ENCODE results near the gene C10orf105.

The C10orf105 gene

DNA sequence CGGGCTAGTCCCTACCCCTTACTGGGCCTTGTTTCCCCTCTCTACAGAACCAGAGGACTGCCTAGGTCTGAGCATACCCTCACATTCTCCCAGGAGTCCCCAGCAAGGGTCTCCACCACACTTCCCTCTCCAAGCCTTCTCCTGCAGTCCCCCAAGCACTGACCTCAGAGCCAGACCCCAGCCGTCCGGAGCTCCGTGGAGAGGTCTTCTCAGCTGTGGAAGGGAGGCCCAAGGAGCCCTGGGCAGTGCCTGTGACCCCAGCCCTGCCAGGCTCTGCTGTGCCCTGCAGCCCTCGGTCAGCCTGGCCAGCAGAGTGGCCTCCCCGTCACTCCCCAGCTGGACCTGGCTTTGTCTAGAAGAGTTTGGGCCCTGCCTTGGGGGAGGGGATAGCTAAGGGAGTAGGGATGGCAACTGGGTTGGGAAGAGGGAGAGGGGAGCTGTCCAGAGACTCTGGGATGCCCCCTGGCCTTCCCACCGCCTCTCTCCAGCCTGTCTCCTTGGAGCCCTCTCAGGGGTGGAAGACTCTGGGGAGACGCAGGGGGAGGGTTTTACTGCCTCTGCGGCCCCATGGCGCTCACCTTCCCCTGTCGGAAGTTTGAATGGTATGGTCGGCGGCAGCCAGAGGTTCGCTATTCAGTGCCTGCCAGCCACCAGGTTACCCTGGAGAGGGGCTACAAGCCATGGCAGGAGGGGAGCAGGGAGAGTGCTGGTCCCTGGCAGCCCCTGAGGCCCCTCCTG is at the start of gene C10orf105:
TSS of gene C10orf105 (minus strand) at position 315 of the 738 bp plus-strand sequence. CDS start 3,441 bp downstream, outside the sequence.
- DNase-seq: no peak

DNA sequence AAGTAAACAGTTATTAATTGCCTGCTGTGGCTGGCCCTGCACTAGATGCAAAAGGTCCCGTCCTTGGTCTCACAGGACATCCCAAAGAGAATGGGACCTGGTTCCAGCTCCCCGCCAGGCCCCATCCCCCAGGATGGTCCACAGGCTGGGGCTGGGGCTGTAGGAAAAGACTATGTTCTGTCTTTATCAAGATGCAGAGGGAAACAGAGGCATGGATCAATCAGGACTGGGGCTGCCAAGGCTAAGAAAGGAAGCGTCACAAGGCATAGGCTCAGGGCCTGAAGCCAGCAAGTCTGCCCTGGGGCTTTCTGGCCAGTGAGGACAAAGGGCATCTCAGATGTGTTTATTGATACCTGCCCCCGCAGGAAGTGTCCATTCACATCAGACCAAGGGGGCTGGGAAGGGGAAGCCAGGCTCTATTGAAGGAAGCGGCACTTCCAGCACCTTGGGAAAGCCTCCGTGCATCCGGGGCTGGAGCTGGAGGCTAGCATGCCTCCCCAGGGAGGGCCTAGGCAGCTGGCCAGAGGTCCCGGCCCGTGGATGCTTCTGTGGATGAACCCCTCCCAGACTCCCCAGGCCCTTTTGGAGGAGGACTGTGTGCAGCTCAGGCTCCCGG is 48.0 kb upstream of the C10orf105 start:
- no peak for DNase-seq

DNA sequence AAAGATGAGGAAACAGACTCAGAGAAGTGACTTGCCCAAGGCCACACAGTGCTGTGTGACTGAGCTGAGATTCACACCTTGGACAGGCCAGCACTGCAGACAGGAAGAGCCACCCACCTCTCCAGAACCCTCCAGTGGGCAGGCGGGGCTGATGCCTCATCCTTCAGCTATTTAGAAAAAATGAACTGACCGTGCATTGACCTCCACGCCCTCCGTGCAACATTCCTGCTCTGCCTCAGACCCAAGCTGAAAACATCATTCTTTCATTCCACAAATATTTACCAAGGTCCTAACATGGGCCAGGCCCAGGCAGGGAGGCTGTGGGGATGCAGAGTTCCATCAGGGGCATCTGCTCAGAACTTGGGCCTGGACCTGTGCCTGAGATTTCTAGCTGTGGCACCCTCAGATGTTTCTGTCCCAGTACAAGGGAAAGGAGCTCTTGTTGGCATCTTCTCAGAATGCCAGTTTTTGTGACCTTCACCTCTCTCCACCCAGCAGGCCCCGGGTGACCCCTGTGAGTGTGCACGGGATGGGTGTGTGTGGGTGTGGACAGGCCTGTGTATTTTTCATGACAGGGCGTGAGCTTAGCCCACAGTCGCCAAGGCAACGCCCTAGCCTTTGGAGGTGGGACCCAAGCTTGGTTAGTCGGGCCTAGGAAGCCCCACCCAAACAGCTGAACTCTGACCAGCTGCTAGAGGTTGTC is 47.3 kb upstream of the C10orf105 start:
- DNase-seq: no peak

DNA sequence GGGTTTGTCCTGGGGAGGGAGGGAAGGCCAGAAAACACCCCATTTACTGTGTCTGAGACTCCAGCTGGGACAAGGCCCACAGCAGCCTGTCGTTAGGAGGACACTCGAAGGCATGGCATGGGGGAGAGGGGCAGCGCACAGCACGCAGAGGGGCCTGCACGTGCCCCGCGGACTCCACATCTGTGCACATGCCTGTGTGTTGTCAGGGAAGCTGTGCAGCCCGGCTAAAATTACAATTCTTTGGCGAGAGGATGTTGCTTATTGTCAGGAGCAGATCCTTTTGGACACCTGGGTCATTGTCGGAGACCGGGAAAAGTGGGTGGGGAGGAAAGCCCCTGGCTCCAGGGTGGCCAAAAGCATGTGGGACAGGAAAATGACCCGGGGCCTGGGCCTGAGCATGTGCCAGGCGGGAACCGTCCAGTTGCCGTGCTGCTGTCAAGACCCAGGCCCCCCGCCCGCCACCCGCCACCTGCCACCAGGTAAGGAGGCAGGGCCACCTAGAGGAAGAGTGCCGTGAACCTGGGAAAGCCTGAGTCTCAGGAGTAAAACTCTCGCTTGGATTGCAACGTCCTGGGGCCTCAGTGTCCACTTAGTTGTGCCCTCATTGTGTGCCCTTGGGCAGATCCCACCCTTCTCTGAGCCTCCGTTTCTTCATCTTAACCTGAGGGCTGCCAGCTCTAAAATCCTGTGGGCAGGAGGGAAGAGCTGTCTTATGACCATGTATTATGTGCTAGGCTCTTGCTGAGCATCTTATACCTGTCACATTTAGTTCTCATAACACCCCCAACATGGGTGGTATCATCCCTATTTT is 46.5 kb upstream of the C10orf105 start:
- DNase-seq: no peak

DNA sequence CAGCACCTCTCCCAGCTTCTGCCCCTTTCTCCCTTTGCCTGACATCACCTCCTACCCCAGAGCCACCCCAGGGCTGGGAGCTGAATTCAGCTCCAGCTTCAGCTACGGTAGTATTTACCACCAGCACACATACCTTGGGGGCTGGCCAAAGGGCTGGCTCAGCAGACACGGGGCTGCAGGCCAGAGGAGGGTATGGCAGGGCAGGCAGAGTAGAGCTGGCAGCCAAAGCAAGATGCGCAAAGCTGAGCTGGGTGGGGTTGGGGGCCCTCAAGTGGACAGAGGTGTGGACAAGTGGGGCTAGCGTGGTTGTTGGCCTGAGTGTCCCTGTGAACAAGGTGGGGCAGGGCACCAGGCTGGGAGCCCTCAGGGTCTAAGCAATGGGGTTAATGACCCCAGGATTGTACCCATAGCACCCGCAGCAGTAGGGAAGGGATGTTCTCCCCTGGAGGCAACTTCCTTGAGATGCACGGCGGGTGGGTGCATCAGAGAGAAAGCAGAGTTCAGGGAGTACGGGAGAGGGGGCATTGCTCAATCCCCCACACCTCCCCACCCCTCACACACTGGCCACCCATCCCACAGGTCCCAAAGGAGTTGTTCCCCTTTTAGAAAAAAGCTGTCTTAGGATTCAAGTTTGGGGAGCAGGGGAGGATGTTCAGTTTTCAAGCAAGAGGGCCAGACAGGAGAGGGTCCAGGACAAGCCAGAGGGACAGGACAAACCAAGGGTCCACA is 45.8 kb upstream of the C10orf105 start:
- DNase-seq: no peak

- DNase-seq: no peak
Observed at GRCh38 chr10:71763352-71764127, 44.0 kb upstream of the C10orf105 start.

DNA sequence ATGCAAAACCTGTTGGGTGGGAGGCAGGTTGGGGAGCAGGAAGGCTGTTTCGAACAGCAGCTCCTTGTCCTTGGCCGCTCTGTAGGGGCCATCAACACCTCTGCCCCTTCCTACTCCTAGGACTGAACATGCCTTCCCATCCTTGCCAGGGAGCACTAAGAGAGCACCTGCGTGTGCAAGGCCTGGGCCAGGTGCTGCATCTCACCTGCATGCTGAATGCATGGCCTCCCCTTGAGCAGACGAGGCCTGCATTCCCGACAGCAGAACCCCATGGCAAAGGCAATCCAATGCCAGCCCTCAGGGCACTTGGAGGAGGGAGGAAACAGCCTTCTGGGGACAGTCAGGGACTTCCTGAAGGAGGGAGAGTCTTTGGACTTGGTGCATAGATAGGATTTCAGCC is 42.7 kb upstream of the C10orf105 start:
- no peak for DNase-seq

- DNase-seq: no peak
Observed at GRCh38 chr10:71761541-71762113, 42.0 kb upstream of the C10orf105 start.

- no peak for DNase-seq
Observed at GRCh38 chr10:71761105-71761511, 41.5 kb upstream of the C10orf105 start.

- no peak for DNase-seq
Observed at GRCh38 chr10:71757399-71757922, 37.9 kb upstream of the C10orf105 start.

GRCh38 chr10:71756311-71757191 is 37.0 kb upstream of the C10orf105 start:
- DNase-seq: no peak

GRCh38 chr10:71755179-71755879 is 35.8 kb upstream of the C10orf105 start:
- no peak for DNase-seq

- no peak for DNase-seq
Observed at GRCh38 chr10:71754562-71754961, 35.0 kb upstream of the C10orf105 start.

DNA sequence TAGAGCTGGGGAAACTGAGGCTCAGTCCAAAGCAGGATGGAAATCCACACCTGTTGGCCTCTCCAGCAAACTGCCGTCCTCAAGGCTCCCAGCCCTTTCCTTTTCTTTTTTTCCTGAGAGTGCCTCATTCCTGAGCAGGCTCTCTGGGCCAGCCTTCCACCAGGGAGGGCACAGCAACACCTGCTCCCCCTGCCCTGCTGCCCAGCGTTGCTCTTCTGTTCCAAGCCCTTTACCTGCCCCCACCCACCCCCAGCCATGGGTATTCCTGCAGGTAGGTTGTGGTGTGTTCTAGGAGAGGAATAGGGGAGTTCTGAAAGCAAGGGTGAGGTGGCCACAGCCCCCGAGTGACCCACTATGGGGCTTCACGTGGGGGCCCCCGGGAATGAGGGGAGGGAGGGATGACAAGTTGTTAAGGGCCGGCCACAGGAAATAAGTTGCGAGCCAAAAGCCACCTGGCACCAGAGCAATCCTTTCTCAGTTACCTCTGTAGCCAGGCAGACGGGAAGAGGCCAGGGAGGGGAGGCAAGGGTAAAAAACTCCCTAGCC is 34.5 kb upstream of the C10orf105 start:
- DNase-seq: no peak

- no peak for DNase-seq
Observed at GRCh38 chr10:71753091-71753959, 33.7 kb upstream of the C10orf105 start.

DNA sequence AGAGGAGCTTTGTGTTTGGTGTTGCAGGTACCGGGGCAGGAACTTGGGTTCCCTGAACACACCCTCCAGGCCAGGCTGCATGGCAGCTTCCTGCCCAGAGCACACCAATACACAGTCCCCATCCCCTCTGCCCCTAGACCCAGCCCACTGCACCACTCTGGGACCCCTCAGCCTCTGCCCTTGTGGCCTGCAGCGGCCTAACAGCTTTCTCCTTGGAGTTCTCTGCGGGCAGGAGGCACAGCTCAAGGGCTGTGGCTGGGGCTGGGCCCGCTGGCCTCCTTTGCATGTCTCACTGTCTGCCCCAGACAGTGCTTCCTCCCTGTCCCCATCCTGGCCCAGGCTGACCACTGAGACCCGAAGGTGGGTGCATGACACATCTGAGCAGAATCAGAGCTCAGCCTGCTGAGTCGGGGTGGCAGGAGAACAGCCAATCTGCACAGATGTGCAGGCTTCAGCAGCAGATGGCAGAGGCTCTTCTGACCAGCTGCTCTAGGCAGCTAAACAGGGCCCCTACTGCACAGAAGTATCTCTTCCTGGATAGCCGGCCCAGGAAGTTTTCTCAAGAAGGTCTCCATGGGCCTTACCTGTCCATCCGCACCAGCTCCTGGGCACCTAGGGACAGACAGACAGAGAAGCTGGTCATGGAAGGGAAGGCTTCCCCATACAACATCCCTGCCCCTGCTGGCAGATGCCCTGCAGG is 33.0 kb upstream of the C10orf105 start:
- no peak for DNase-seq

DNA sequence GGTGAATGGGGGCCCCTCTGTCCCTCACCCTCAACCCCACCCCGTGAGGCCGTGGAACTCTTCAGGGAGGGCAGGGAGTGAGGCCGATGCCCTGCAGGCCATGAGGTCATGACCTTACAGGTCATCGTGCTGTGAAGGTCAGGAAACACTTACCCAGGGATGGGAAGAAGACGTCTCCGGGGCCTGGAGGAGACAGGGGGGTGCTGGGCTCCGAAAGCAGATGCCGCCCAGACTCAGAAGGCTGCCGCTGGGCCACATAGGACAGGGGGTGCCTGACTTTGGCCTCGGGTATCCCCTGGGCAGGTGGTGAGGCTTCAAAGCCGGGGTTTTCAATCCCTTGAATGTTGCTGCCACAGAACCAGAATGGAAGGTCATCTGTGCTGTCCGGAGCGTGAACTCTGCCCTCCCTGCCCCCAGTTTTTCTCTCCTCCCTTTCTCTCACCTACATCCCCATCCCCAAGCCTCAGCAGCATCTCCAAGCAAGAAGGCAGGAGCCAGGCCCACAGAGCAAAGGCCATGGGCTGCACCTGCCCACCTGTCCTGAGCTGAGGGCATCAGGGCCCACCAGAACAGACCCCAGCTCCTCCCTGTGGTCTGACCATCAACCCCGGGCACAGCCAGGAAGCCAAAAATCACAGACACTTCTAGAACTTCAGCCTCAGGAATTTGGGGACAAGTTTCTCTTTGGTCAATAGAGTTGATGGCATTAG is 32.1 kb upstream of the C10orf105 start:
- DNase-seq: no peak

All from NCI-H1417 treated with DMSO at 0.1 percent for 48 hours (cell line).